ENCODE results near the gene SMARCC2. TPM values are rescaled to one million over a fixed set of nuclear protein-coding genes. Genes with fewer than 3 reads are reported as not detected.

SMARCC2 gene
- total and polyA plus RNA-seq, 2 of the 13 experiments (the other 11 are each of a cell fraction or from before 2014, with no cell fraction given), result 21.3 to 24.1 TPM

GRCh38 chr12:56114084-56114483, 75.2 kb downstream of the SMARCC2 start:
- Histone ChIP-seq H3K27me3 (ENCODE audit: control insufficient read depth in 1 of 2, insufficient read depth in 2 of 2, low read length in 2 of 2) (no peaks in the 10 kb centered on the region; a peak in 1 of 5 replicates), H3K4me3 (replicated peaks in 1 of 3; ENCODE audit: insufficient read depth in 1 of 3, low read depth in 2 of 3, low read length in 3 of 3) (no peak overlapping the region), H3K79me2 (ENCODE audit: insufficient read depth, low read length) (peaks cover 12% of the 10 kb centered on the region), H3K4me2 (ENCODE audit: low read depth, low read length) (no peak overlapping the region), H3K4me1 (ENCODE audit: insufficient read depth, low read length) (peaks cover 12% of the 10 kb centered on the region), H3K27ac (ENCODE audit: extremely low read length, insufficient read depth, low read length) (peak overlapping the region; percentile 2), H2AFZ (ENCODE audit: low read length) (no peak overlapping the region), H3K9me3 (ENCODE audit: low read length) (no peaks in the 10 kb centered on the region), H4K20me1 (ENCODE audit: insufficient read depth, low read length) (no peaks in the 10 kb centered on the region), H3K36me3 (replicated peaks in 1 of 2; ENCODE audit: control insufficient read depth in 1 of 2, insufficient read depth in 2 of 2, low read length in 2 of 2) (peaks cover 20 to 39% of the 10 kb centered on the region in 2 experiments; a peak in 4 of 5 replicates), H3K9ac (ENCODE audit: insufficient read depth, low read depth, low read length) (no peak overlapping the region)
- intact Hi-C loops (cut with micrococcal nuclease; ENCODE audit: unreplicated experiment) (no loop called here), in situ Hi-C loops (cut with HindIII; ENCODE audit: extremely low pct_ligation_motif_present, low pct_unique_long_range_greater_than_20kb) (no loop called here)
- DNase-seq (ENCODE audit: low spot score) (no peak), ATAC-seq (no peak), FAIRE-seq (no peak)
- 96% methylated on average over 1 of the region's 1 CpG for WGBS (ENCODE audit: low lambda C conversion rate)
- no TSS peak for BruUV-seq (replicated peaks)
- ChIA-PET POLR2A (interaction anchor here (1.3 to 2.1 kb wide), 2 partner anchors 10 to 32 kb away, joined by 3 to 16 read pairs; partner anchors contain the start of gene PA2G4), CTCF (ENCODE audit: low intra/inter-chr PET ratio, low total read pairs) (no interaction called here)
- TF ChIP-seq KAT8 (CRISPR knock-in tag; IDR thresholded peaks at IDR 0.05), result no peak
- TF ChIP-seq AGO2 (optimal IDR thresholded peaks at IDR 0.05; ENCODE audit: low read depth, low read length), result peak; percentile 19
- TF ChIP-seq SSRP1 (CRISPR knock-in tag; IDR thresholded peaks at IDR 0.05), result no peak
- TF ChIP-seq ZNF484 (CRISPR knock-in tag; IDR thresholded peaks at IDR 0.05; ENCODE audit: borderline replicate concordance, low read depth), result no peak
- no peak for TF ChIP-seq ZNF782 (CRISPR knock-in tag; IDR thresholded peaks at IDR 0.05; ENCODE audit: borderline replicate concordance)
- no peak for TF ChIP-seq PRMT3 (CRISPR knock-in tag; IDR thresholded peaks at IDR 0.05; ENCODE audit: borderline replicate concordance, low read depth)
- TF ChIP-seq POLR2AphosphoS5 (IDR thresholded peaks at IDR 0.05; ENCODE audit: low read depth, low read length), result 0 out of 2 replicates have a peak, but pooled peaks have one; percentile 26
- no peak for TF ChIP-seq AKAP8 (CRISPR knock-in tag; IDR thresholded peaks at IDR 0.05)
- no peak for TF ChIP-seq MTA1 (CRISPR knock-in tag; IDR thresholded peaks at IDR 0.05; ENCODE audit: borderline replicate concordance)
- TF ChIP-seq ZNF407 (CRISPR knock-in tag; IDR thresholded peaks at IDR 0.05; ENCODE audit: not compliant biosample characterization), result no peak
- no peak for TF ChIP-seq GLI4 (CRISPR knock-in tag; IDR thresholded peaks at IDR 0.05; ENCODE audit: borderline replicate concordance)
- no peak for TF ChIP-seq ZNF256 (CRISPR knock-in tag; conservative IDR thresholded peaks at IDR 0.05)
- no peak for TF ChIP-seq MBD4 (IDR thresholded peaks at IDR 0.05; ENCODE audit: borderline replicate concordance, low read length)
- TF ChIP-seq RBFOX2 (IDR thresholded peaks at IDR 0.05; ENCODE audit: low read depth, low read length), result 0 out of 2 replicates have a peak, but pooled peaks have one; percentile 34
- TF ChIP-seq FUBP1 (CRISPR knock-in tag; IDR thresholded peaks at IDR 0.05; ENCODE audit: borderline replicate concordance), result no peak
- no peak for TF ChIP-seq CENPX (CRISPR knock-in tag; IDR thresholded peaks at IDR 0.05)
